Measurements from ENCODE around the gene FUT2.

GRCh38 chr19:48752496-48753365, 57.0 kb downstream of the FUT2 start, which contains the start of gene FUT1:
- TF ChIP-seq, protein P1, sequence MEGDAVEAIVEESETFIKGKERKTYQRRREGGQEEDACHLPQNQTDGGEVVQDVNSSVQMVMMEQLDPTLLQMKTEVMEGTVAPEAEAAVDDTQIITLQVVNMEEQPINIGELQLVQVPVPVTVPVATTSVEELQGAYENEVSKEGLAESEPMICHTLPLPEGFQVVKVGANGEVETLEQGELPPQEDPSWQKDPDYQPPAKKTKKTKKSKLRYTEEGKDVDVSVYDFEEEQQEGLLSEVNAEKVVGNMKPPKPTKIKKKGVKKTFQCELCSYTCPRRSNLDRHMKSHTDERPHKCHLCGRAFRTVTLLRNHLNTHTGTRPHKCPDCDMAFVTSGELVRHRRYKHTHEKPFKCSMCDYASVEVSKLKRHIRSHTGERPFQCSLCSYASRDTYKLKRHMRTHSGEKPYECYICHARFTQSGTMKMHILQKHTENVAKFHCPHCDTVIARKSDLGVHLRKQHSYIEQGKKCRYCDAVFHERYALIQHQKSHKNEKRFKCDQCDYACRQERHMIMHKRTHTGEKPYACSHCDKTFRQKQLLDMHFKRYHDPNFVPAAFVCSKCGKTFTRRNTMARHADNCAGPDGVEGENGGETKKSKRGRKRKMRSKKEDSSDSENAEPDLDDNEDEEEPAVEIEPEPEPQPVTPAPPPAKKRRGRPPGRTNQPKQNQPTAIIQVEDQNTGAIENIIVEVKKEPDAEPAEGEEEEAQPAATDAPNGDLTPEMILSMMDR (IDR thresholded peaks at IDR 0.05), result no peak
- peak in 1 of 2 donors; percentile 60 for TF ChIP-seq POLR2A (IDR thresholded peaks at IDR 0.05)
